ENCODE results near the gene ADAM15. TPM values are rescaled to one million over a fixed set of nuclear protein-coding genes. Genes with fewer than 3 reads are reported as not detected.

Gene ADAM15
- total RNA-seq, 4 donors from 2014 or later = 304 to 327 (median 321) TPM

DNA sequence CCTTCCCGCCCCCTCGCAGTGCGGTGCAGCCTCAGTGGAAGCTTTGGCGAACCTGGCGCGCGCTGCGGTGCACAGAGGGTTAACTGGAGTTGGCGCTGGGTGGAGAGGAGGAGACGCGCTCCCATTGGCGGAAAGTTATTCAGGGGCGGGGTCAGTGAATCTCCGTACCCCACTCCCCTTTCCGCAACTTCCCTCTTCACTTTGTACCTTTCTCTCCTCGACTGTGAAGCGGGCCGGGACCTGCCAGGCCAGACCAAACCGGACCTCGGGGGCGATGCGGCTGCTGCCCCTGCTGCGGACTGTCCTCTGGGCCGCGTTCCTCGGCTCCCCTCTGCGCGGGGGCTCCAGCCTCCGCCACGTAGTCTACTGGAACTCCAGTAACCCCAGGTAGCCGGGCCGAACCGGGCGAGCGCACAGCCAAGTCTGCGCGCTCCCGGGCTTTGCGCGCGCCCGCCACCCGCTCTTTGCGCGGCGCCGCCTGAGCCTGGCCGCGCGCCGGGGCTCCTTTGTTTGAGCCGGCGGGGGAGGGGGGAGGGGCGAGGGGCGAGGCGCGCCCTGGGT is 12.5 kb downstream of the ADAM15 start, which contains the start of gene EFNA4:
Gene EFNA4, plus strand, starts transcription at position 191 of the 561 bp plus-strand sequence. Its CDS starts 84 bp downstream, at position 275.
- H3K4me3 ChIP-seq = peak within 1 kb of the TSS; percentile 63
- H3K27ac ChIP-seq = peak within 1 kb of the TSS; percentile 80
- no peaks in the 10 kb centered on the region for H3K27me3 ChIP-seq
- peaks cover 43% of the 10 kb centered on the region for H3K4me1 ChIP-seq
- peak in 1 of 2 donors; percentile 34 for TF ChIP-seq POLR2A (IDR thresholded peaks at IDR 0.05)
- peak in 1 of 3 donors; percentile 36 for TF ChIP-seq POLR2AphosphoS5 (IDR thresholded peaks at IDR 0.05)
- TF ChIP-seq, protein P1, sequence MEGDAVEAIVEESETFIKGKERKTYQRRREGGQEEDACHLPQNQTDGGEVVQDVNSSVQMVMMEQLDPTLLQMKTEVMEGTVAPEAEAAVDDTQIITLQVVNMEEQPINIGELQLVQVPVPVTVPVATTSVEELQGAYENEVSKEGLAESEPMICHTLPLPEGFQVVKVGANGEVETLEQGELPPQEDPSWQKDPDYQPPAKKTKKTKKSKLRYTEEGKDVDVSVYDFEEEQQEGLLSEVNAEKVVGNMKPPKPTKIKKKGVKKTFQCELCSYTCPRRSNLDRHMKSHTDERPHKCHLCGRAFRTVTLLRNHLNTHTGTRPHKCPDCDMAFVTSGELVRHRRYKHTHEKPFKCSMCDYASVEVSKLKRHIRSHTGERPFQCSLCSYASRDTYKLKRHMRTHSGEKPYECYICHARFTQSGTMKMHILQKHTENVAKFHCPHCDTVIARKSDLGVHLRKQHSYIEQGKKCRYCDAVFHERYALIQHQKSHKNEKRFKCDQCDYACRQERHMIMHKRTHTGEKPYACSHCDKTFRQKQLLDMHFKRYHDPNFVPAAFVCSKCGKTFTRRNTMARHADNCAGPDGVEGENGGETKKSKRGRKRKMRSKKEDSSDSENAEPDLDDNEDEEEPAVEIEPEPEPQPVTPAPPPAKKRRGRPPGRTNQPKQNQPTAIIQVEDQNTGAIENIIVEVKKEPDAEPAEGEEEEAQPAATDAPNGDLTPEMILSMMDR (IDR thresholded peaks at IDR 0.05) = no peak
- under 1% methylated on average over 23 of the region's 57 CpGs for WGBS
- H3K9me3 ChIP-seq = no peaks in the 10 kb centered on the region
- H3K36me3 ChIP-seq = peaks cover 34% of the 10 kb centered on the region
- peak; percentile 91 to 95 for DNase-seq (ENCODE audit: low spot score in 2 of 2)

DNA sequence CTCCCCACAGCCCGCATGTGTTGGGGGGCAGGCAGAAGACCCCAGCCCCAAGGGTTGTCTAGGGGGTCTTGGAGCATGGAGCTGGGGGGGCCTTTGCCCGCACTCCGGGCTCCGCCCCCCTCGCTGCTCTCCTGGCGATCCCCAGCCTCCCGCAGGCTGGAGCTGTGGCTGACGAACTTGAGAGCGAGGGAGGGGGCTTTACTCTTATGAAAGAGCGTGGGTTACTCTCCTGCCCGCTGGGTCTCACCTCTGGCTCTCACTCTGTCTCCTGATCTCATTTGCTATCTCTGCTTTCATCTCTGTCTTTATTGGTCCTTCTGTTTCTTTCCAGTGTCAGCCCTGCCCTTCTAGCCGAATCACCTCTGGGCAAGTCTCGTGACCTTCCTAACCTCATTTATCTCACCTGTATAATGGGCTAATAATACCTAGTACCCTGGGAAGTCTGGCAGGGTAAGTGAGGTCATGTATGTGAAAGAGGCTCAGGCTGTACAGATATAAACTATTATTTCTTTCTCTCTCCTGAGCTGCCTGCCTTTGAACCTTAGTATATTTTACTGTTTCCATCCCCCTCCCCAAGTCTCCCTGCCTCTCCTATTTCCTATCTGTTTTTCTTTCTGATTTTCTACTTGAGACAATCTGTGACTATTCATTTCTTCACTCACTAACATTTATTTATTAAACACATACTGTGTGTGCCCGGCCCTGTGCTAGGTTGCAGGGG is 13.2 kb downstream of the ADAM15 start:
- H3K9me3 ChIP-seq = no peaks in the 10 kb centered on the region
- TF ChIP-seq POLR2A (IDR thresholded peaks at IDR 0.05) = no peak
- TF ChIP-seq, protein P1 (IDR thresholded peaks at IDR 0.05) = no peak
- no peak for TF ChIP-seq EP300 (IDR thresholded peaks at IDR 0.05)
- no peak for TF ChIP-seq POLR2AphosphoS5 (IDR thresholded peaks at IDR 0.05)
- no peak for DNase-seq (ENCODE audit: low spot score in 2 of 2)
- no peaks in the 10 kb centered on the region for H3K27me3 ChIP-seq
- peaks cover 43% of the 10 kb centered on the region for H3K4me1 ChIP-seq
- peak overlapping the region; percentile 80 for H3K27ac ChIP-seq
- H3K36me3 ChIP-seq = peaks cover 34% of the 10 kb centered on the region
- WGBS = 13% methylated on average over 8 of the region's 14 CpGs
- H3K4me3 ChIP-seq = peak overlapping the region; percentile 63

DNA sequence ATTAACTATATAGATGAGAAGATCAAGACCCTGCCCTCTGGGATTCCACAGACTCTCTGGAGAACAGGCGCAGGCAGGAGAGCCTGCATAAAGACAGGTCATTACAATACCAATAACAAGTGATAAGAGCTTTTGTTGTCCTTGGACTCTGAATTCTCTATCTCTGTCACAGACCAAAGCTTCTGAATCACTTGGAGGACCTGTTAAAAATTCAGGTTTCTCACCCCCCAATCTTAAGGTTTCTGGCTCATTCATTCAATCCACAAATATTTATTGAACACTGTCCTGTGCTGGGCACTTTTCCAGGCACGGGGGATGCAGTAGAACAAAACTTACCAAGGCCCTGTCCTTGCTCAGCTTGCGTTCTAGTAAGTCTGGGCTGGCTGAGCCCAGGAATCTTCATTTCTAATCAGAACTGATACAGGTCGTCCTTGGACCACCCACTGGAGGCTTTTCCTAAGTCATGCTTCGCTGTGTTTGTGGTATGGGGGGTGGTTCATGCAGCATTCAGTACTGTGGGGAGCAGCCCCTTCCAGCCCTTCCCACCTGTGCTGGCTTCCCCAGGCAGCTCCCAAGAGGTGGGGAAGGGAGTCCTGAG is 13.8 kb downstream of the ADAM15 start:
- no peak for TF ChIP-seq POLR2AphosphoS5 (IDR thresholded peaks at IDR 0.05)
- TF ChIP-seq EP300 (IDR thresholded peaks at IDR 0.05) = no peak
- TF ChIP-seq, protein P1 (IDR thresholded peaks at IDR 0.05) = no peak
- TF ChIP-seq POLR2A (IDR thresholded peaks at IDR 0.05) = no peak
- peaks cover 49% of the 10 kb centered on the region for H3K4me1 ChIP-seq
- H3K4me3 ChIP-seq = peak overlapping the region; percentile 63
- no peaks in the 10 kb centered on the region for H3K9me3 ChIP-seq
- no peaks in the 10 kb centered on the region for H3K27me3 ChIP-seq
- H3K27ac ChIP-seq = no peak overlapping the region
- 69% methylated on average over 5 of the region's 5 CpGs for WGBS
- H3K36me3 ChIP-seq = peaks cover 27% of the 10 kb centered on the region
- DNase-seq (ENCODE audit: low spot score in 2 of 2) = peak in 1 of 2 donors; percentile 51

DNA sequence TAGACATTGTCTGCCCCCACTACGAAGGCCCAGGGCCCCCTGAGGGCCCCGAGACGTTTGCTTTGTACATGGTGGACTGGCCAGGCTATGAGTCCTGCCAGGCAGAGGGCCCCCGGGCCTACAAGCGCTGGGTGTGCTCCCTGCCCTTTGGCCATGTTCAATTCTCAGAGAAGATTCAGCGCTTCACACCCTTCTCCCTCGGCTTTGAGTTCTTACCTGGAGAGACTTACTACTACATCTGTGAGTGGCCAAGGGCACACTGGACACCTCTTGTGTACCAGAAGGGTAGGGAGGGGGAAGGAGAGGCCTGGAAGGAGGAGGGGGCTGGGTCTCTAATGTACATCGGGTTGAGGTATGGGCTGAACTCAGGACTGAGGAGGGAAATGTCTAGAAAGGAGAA is 15.7 kb downstream of the ADAM15 start:
- no peak for DNase-seq (ENCODE audit: low spot score in 2 of 2)
- 73% methylated on average over 8 of the region's 8 CpGs for WGBS
- no peak overlapping the region for H3K4me3 ChIP-seq
- TF ChIP-seq, protein P1 (IDR thresholded peaks at IDR 0.05) = no peak
- TF ChIP-seq POLR2A (IDR thresholded peaks at IDR 0.05) = no peak
- no peak for TF ChIP-seq EP300 (IDR thresholded peaks at IDR 0.05)
- TF ChIP-seq POLR2AphosphoS5 (IDR thresholded peaks at IDR 0.05) = no peak
- H3K4me1 ChIP-seq = peaks cover 60% of the 10 kb centered on the region
- peaks cover 14% of the 10 kb centered on the region for H3K36me3 ChIP-seq
- H3K27me3 ChIP-seq = no peaks in the 10 kb centered on the region
- H3K9me3 ChIP-seq = no peaks in the 10 kb centered on the region
- no peak overlapping the region for H3K27ac ChIP-seq

DNA sequence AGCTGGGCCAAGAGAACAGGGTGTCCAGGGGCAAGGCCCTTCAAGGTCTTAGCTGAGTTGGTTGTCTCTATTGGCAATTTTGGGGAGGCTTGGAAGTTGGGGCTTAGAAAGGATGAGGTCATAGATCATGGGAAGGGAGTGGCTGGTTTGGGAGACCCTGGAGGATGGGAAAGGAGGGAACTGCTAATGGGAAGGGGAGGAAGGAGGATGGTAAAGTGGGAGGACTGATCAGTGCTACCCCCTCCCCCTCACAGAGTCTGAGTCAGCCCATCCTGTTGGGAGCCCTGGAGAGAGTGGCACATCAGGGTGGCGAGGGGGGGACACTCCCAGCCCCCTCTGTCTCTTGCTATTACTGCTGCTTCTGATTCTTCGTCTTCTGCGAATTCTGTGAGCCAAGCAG is 17.5 kb downstream of the ADAM15 start:
- 89% methylated on average over 3 of the region's 3 CpGs for WGBS

More for the DNA sequence above, 17.5 kb downstream of the ADAM15 start:
- H3K4me1 ChIP-seq = peaks cover 62% of the 10 kb centered on the region
- no peak overlapping the region for H3K27ac ChIP-seq
- no peaks in the 10 kb centered on the region for H3K9me3 ChIP-seq
- no peak for DNase-seq (ENCODE audit: low spot score in 2 of 2)
- H3K4me3 ChIP-seq = no peak overlapping the region
- TF ChIP-seq POLR2AphosphoS5 (IDR thresholded peaks at IDR 0.05) (no peak), EP300 (IDR thresholded peaks at IDR 0.05) (no peak), POLR2A (IDR thresholded peaks at IDR 0.05) (no peak)
- TF ChIP-seq, protein P1 (IDR thresholded peaks at IDR 0.05) = no peak
- H3K36me3 ChIP-seq = peaks cover 14% of the 10 kb centered on the region
- no peaks in the 10 kb centered on the region for H3K27me3 ChIP-seq

Data from suprapubic skin (tissue), 4 donors.